Lower lobe of right lung (tissue), 2 donors: ENCODE data around the gene MAP3K7CL. TPM values are rescaled to one million over a fixed set of nuclear protein-coding genes. Genes with fewer than 3 reads are reported as not detected.

Experiments
- ATAC-seq, 2 donors: fragments of 200-7000 bp; cut with Tn5 transposase; one replicate each; pipeline ENCODE4 v1.9.1; 2020 to 2022; ENCODE audit warnings: mild to moderate bottlenecking in 2 of 2, moderate library complexity in 2 of 2
- DNase-seq: peaks from one replicate; pipeline ENCODE4 v3.0.0-alpha.2; 2020
- H3K27ac ChIP-seq: fragments of 200-600 bp; one replicate; pipeline ENCODE4 v1.8.0; 2022
- H3K27me3 ChIP-seq: fragments of 200-600 bp; one replicate; pipeline ENCODE4 v1.8.0; 2022; ENCODE audit warnings: low read depth
- H3K36me3 ChIP-seq: fragments of 200-600 bp; one replicate; pipeline ENCODE4 v1.8.0; 2022; ENCODE audit warnings: mild to moderate bottlenecking
- H3K4me1 ChIP-seq: fragments of 200-600 bp; one replicate; pipeline ENCODE4 v1.8.0; 2022
- H3K4me3 ChIP-seq: fragments of 200-600 bp; one replicate; pipeline ENCODE4 v1.8.0; 2022; ENCODE audit warnings: mild to moderate bottlenecking
- H3K9me3 ChIP-seq: fragments of 200-600 bp; one replicate; pipeline ENCODE4 v1.8.0; 2022
- CTCF ChIP-seq: fragments of 200-600 bp; IDR thresholded peaks from one replicate; pipeline ENCODE4 v1.8.0; 2022; ENCODE audit warnings: antibody characterized with exemption, mild to moderate bottlenecking
- intact Hi-C: fragments of 100-400 bp; cut with DNase I; formaldehyde crosslinking; loops from one replicate; pipeline ENCODE4 v1.11.0; 2022
- long read RNA-seq: library from polyadenylated mRNA; unstranded; transcript quantifications from one replicate; pipeline ENCODE4 v2.0.0, GENCODE V29; 2021
- total RNA-seq: library from RNA; stranded (reverse); fragmentation: NEBNext Ultra II Directional; extraction: Animal tissue kit (Norgen Biotek cat#: 25700); gene quantifications from one replicate; pipeline ENCODE4 v1.2.1, GENCODE V29; 2021
- donor health status: DM: no; HTN: yes; CAD: no; lungs with severe emphysema.

Gene MAP3K7CL, protein sequence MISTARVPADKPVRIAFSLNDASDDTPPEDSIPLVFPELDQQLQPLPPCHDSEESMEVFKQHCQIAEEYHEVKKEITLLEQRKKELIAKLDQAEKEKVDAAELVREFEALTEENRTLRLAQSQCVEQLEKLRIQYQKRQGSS
- total RNA-seq: 8.3 TPM
- long read RNA-seq, partial matches to known transcripts: 4 of 13 reads
- long read RNA-seq, other reads (novel, unspliced or antisense): 6 of 13 reads

DNA sequence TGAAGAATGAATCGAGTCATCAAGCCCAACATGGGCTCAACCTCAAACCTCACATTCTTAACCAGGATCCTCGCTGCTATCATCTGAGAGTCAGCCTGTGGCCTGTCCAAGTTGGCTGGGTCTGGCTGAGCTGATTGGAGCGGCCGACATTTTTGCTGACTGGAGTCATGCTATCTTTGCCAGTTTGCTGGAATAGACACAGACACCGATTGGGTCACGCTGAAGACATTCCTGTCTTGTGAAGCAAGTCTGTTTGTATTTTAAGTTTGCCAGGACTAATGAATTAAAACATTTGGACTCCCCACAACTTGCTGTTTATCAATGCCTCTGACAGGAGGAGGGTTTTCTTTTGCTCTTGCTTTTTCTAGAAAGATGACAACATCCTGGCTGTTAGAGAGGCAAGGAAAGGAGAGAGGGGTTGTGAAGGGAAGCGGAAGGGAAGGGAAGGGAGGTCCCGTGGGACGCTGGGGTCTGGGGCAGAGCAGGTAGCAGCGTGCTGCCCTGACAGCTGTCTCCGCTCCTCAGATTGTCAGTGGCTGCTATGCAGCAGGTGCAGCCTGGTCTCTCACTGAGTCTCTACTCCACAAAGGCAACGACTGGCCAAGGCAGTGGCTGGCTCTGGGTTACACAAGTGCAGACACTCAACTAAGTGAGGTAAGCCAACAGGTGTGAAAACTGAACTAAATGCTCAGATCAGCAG, at the start of gene MAP3K7CL:
Gene MAP3K7CL, plus strand, starts transcription at position 375 of the 700 bp plus-strand sequence. CDS start 2,701 bp downstream, outside the sequence.
- Histone ChIP-seq H3K27me3 (no peaks in the 10 kb centered on the region), H3K4me1 (no peaks in the 10 kb centered on the region), H3K9me3 (no peaks in the 10 kb centered on the region), H3K4me3 (no peak within 1 kb of the TSS), H3K27ac (no peak within 1 kb of the TSS), H3K36me3 (no peaks in the 10 kb centered on the region)
- DNase-seq (no peak), ATAC-seq (peak; percentile 72 to 74)
- intact Hi-C loops: no loop called here
- no peak for TF ChIP-seq CTCF

GRCh38 chr21:29082046-29082815, 48.2 kb upstream of the MAP3K7CL start:
- ATAC-seq (no peak), DNase-seq (no peak)
- Histone ChIP-seq H3K36me3 (no peaks in the 10 kb centered on the region), H3K9me3 (no peaks in the 10 kb centered on the region), H3K27me3 (no peaks in the 10 kb centered on the region), H3K4me3 (no peak overlapping the region), H3K27ac (no peak overlapping the region), H3K4me1 (peaks cover 21% of the 10 kb centered on the region)
- intact Hi-C loops: no loop called here
- TF ChIP-seq CTCF: no peak

DNA sequence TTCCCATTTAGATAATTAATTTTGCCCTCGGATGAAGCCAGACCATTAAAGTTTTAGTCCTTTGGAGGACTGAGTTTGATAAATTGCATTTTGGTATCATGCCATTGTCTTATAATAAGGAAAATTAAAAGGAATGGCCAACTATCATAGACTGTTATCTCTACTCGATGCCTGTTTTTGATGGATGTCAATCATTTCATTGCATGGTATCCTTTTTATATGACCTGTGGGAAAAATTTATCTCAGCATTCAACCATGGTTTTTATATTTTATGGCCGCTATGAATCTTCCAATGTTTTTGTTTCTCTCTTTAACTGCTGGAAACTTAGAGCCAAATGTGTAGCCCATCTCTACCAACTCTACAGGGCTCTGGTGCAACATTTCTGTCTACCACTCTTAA, 47.1 kb upstream of the MAP3K7CL start:
- intact Hi-C loops: no loop called here
- H3K4me3 ChIP-seq: no peak overlapping the region
- H3K9me3 ChIP-seq: no peaks in the 10 kb centered on the region
- no peak for TF ChIP-seq CTCF
- H3K27me3 ChIP-seq: no peaks in the 10 kb centered on the region
- no peak for ATAC-seq
- no peaks in the 10 kb centered on the region for H3K36me3 ChIP-seq
- no peak overlapping the region for H3K27ac ChIP-seq
- no peak for DNase-seq
- H3K4me1 ChIP-seq: peaks cover 21% of the 10 kb centered on the region

- intact Hi-C loops: no loop called here
- DNase-seq: no peak
- no peak overlapping the region for H3K4me3 ChIP-seq
- TF ChIP-seq CTCF: no peak
- H3K27me3 ChIP-seq: no peaks in the 10 kb centered on the region
- no peaks in the 10 kb centered on the region for H3K36me3 ChIP-seq
- H3K4me1 ChIP-seq: peaks cover 17% of the 10 kb centered on the region
- H3K27ac ChIP-seq: no peak overlapping the region
- no peak for ATAC-seq
- no peaks in the 10 kb centered on the region for H3K9me3 ChIP-seq
These were observed 46.1 kb upstream of the MAP3K7CL start for GRCh38 chr21:29084372-29084771.

- TF ChIP-seq CTCF: no peak
- Histone ChIP-seq H3K4me1 (peaks cover 8% of the 10 kb centered on the region), H3K9me3 (no peaks in the 10 kb centered on the region), H3K27me3 (no peaks in the 10 kb centered on the region), H3K27ac (no peak overlapping the region), H3K36me3 (no peaks in the 10 kb centered on the region), H3K4me3 (no peak overlapping the region)
- intact Hi-C loops: no loop called here
- DNase-seq (no peak), ATAC-seq (no peak)
These were observed 45.2 kb upstream of the MAP3K7CL start for GRCh38 chr21:29085106-29085752.
